Measurements from ENCODE around the gene SDCCAG8.

DNA sequence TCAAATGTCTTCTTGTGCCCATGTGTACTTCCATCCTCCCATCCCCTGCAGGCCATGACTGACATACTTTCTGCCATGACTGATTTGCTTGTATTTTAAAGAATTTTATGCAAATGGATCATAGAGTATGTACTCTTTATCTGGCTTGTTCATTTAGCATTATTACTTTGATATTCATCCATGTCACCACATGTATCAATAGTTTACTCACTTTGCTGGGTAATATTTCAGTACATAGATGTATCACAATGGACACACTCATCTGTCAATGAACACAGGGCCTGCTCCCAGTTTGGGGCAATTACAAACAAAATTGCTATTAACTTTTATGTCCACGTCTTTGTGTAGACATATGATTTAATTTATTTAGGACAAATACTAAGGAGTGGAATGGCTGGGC is 259.1 kb downstream of the SDCCAG8 start:
- TF ChIP-seq, protein P1, sequence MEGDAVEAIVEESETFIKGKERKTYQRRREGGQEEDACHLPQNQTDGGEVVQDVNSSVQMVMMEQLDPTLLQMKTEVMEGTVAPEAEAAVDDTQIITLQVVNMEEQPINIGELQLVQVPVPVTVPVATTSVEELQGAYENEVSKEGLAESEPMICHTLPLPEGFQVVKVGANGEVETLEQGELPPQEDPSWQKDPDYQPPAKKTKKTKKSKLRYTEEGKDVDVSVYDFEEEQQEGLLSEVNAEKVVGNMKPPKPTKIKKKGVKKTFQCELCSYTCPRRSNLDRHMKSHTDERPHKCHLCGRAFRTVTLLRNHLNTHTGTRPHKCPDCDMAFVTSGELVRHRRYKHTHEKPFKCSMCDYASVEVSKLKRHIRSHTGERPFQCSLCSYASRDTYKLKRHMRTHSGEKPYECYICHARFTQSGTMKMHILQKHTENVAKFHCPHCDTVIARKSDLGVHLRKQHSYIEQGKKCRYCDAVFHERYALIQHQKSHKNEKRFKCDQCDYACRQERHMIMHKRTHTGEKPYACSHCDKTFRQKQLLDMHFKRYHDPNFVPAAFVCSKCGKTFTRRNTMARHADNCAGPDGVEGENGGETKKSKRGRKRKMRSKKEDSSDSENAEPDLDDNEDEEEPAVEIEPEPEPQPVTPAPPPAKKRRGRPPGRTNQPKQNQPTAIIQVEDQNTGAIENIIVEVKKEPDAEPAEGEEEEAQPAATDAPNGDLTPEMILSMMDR (IDR thresholded peaks at IDR 0.05) = no peak
- TF ChIP-seq POLR2A (IDR thresholded peaks at IDR 0.05) = no peak

Measured in body of pancreas (tissue), 4 donors.